GM18858 (cell line): ENCODE measurements around the gene HCRTR1.

ENCODE experiments used
- ATAC-seq: cut with Tn5 transposase; IDR thresholded peaks from one replicate; pipeline ENCODE4 v1.9.1; 2021; ENCODE audit not compliant: unreplicated experiment

HCRTR1 gene

GRCh38 chr1:31625561-31626222 lies 8.2 kb downstream of the HCRTR1 start:
- ATAC-seq, result no peak

GRCh38 chr1:31626223-31627207 lies 9.0 kb downstream of the HCRTR1 start:
- ATAC-seq, result no peak

- ATAC-seq, result no peak
These were observed 9.9 kb downstream of the HCRTR1 start for GRCh38 chr1:31627301-31627929.

- no peak for ATAC-seq
These were observed 10.6 kb downstream of the HCRTR1 start for GRCh38 chr1:31627930-31628559.

DNA sequence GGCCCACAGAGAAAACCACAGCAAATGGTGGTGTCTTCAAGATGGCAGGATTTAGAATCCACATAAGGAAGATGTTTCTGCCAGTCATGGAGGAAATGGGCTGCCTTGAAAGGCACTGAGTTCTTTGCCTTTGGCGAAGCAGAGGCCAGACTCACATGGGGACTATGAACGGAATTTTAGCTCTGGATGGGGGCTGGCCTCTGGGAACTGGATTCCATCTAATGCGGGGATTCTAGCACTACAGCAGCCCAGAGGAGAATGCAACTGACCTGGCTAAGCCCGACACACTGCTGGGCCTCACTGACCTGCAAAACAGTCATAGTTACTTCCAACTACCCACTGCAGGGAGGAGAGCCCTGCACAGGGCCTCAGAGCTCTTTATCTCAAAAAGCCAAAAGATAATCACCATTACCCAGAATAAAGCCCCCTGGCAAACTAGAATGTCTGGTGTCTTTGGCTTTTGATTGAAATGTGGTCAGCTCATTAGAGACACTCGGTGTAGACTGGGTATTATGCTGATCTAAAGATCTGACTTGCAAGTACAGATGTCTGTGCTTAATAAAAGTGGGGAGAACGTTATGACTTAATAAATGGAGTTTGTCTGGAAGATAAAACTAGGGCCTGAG lies 11.6 kb downstream of the HCRTR1 start:
- ATAC-seq, result no peak

DNA sequence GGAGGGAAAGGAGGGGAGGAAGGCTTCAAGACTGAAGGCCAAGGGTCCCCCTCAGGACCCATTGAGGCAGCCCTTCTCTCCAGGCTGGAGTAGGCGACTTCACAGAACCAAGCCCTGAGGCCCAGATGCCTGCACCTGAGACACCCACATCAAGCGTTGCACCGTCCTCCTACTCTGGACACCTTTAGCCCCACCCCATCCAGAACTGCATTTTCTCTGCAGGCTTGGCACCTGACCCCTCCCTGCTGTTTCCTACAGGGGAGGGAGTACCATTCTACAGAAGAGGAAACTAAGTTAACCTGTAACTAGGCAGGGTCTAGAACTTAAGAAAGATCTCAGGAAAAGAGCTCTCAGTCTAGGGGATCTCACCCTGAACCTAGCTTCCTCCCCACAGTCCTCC lies 15.2 kb downstream of the HCRTR1 start:
- ATAC-seq, result no peak

DNA sequence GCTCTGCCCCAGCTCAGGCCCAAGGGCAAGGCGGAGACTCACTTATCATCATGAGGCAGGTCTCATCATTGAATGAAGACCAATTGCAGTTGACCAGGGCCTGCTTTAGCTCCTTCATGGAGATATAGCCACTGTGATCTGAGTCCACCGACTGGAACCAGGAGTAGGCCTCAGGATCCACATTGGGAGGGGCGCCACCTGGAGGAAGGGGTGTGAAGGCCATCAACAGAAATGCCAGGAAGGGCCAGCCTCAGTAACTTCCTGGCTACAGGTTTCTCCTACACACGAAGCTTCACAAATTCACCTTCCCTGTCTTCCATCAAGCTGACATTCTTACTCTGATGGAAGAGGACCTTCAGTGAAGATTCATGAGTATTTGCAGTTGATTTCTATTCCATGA lies 15.6 kb downstream of the HCRTR1 start:
- no peak for ATAC-seq

GRCh38 chr1:31637915-31638673 lies 20.6 kb downstream of the HCRTR1 start:
- no peak for ATAC-seq

- ATAC-seq, result no peak
These were observed 22.1 kb downstream of the HCRTR1 start for GRCh38 chr1:31639543-31639942.

DNA sequence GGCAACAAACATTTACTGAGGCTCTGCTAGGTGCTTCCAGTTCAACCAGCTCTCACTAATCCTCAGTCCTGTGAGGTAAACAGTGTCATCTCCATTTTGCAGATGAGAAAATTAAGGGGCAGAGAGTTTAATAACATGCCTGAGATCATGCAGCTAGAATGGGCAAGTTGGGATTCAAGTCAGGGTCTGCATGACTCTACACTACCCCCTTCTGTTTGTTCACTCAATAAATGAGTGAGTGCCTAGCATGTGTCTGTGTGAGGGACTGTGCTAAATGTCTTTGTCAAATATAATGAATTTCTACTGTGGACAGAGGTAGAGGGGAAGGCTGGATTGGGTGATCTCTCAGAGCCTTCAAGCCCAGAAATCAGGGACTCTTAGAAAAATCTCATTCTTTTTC lies 22.7 kb downstream of the HCRTR1 start:
- no peak for ATAC-seq

DNA sequence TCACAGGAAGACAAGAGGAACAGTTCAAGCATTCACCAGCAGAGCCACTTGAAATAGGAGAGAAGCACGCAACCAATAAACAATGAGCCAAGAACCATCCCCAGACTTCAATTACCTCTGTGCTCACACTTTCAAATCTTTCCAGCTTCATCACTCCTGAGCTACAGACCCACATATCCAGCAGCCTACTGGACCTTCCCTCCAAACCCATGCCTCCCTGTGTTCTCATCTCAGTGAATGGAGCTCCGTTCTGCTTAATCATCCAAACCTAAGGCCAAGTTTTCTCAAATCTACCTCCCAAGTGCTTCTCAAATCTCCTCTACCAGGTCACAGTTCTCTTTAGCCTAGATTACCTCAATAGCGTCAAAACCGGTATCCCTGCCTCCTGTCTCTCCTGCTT lies 23.5 kb downstream of the HCRTR1 start:
- no peak for ATAC-seq

DNA sequence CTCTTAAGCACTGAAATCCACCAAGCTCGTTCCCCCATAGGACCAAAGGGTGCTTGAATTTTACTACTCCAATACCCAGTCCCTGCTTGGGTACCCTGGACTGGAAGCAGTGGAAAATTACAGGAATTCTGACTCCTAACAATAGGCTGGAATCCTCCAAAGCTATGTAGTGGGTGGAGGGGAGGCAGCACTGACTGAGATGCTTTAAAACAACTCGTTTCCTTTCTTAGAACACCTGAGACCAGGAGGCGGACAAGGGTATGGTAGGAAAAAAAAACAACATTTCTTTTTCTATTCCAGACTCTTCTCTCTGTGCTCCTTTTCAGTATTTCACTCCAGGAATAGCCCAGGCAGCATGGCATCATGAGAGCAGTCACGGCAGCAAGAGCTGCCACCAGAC lies 24.9 kb downstream of the HCRTR1 start:
- ATAC-seq, result no peak

DNA sequence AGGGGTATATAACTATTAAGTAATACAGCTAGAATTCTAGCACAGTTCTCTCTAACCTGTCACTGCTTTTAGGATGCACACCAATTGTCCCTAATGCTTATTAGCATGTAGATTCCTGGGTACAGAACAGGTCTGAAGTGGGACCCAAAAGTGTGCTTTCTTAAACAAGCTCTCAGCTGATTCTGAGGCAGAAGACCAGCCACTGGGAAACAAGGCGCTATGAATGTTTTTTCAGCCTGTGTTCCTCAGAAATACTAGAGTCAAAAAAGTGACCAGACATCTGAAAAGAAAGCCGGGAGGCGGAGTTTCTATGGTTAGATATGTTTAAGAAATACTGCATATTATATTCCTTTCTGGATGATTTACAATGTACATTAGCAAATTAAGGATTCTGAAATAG lies 25.4 kb downstream of the HCRTR1 start:
- ATAC-seq, result no peak

GRCh38 chr1:31643976-31644559 lies 26.6 kb downstream of the HCRTR1 start:
- ATAC-seq, result no peak

DNA sequence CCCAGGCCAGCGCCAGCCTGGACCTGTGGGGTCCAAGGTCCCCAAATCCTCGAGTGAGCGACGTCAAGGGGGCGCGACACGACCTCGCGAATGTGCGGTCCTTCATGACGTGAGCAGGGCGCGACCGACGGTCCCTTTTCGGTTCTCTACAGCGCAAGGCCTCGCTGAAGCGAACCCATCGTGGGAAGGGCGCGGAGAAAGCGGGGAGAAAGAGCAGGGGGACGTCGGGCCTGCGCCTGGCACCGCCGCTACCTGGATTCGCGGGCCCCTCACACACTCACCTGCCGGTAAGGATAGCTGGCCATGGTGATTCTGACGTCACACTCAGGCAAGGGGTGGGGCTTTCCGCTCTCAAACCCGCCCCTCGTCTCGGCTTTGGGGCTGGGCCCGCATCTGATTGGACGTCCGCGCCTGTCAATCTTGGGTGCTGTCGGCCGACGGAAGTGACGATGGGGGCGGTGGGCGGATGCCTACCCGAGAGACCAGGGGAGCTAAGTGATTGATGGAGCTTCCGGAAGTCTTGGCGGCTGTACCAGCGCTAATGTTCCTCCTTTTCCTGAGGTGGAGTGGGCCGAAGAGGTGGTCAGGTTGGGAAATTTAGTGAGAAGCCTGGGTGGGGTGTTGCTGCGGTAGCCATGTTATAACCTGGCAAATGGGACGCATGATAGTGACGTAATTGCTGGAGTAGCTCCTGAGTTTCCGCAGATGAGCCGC lies 27.2 kb downstream of the HCRTR1 start, which contains the start of gene PEF1:
PEF1 (minus strand) TSS at position 317 of the 714 bp plus-strand sequence; CDS start at position 305, 12 bp downstream.
- peak; percentile 56 for ATAC-seq

GRCh38 chr1:31645274-31645568 lies 27.7 kb downstream of the HCRTR1 start:
- no peak for ATAC-seq

GRCh38 chr1:31646259-31646960 lies 28.9 kb downstream of the HCRTR1 start:
- no peak for ATAC-seq

DNA sequence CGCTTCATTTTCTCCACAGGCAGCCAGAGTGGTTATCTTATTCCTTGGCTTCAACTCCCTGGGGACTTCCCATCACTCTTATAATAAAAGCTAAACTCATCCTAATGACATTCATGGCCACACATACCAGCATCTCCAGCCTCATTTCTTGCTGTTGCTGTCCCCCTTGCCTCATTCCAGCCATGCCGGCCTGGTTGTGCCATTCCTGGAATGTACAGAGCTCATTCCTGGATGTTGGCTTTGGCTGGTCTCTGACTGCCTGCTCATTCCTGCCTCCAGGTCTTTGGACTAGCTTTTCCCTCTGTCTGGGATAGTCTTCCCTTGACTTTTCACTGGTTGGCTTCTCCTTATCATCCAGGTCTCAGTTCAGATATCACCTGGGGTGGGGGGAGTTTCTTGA lies 29.6 kb downstream of the HCRTR1 start:
- no peak for ATAC-seq

- no peak for ATAC-seq
These were observed 30.7 kb downstream of the HCRTR1 start for GRCh38 chr1:31648190-31648589.
